Smooth muscle cell (in vitro differentiated cells): ENCODE results near the gene GOPC. TPM values are rescaled to one million over a fixed set of nuclear protein-coding genes. Genes with fewer than 3 reads are reported as not detected.

Experiments used
- DNase-seq: peaks from one replicate; lab custom pipeline; 2025; ENCODE audit not compliant: unreplicated experiment; lab: John Stamatoyannopoulos, UW
- H2AFZ ChIP-seq: fragments of 200-600 bp; sonication (generic); 2 replicates; pipeline ENCODE4 v1.6.0; 2016; ENCODE audit warnings: antibody characterized with exemption, low read depth, mild to moderate bottlenecking
- H3F3A ChIP-seq: fragments of 200-600 bp; sonication (generic); 2 replicates; pipeline ENCODE4 v1.6.0; 2017; ENCODE audit warnings: antibody characterized with exemption, low read depth
- H3K27ac ChIP-seq: fragments of 200-600 bp; sonication (generic); 2 replicates; pipeline ENCODE4 v1.5.1; 2016; ENCODE audit warnings: low read depth, mild to moderate bottlenecking
- H3K27me3 ChIP-seq: fragments of 200-600 bp; sonication (generic); 2 replicates; pipeline ENCODE4 v1.6.1; 2016; ENCODE audit warnings: low read depth, mild to moderate bottlenecking
- H3K36me3 ChIP-seq: fragments of 200-600 bp; sonication (generic); 2 replicates; pipeline ENCODE4 v1.5.1; 2016; ENCODE audit warnings: low read depth
- H3K4me1 ChIP-seq: fragments of 200-600 bp; sonication (generic); 2 replicates; pipeline ENCODE4 v1.5.1; 2016; ENCODE audit warnings: low read depth
- H3K4me2 ChIP-seq: fragments of 200-600 bp; sonication (generic); 2 replicates; pipeline ENCODE4 v1.6.0; 2016; ENCODE audit warnings: mild to moderate bottlenecking
- H3K4me3 ChIP-seq: fragments of 200-600 bp; sonication (generic); 2 replicates; pipeline ENCODE4 v1.5.1; 2016; ENCODE audit warnings: mild to moderate bottlenecking
- H3K79me2 ChIP-seq: fragments of 200-600 bp; sonication (generic); 2 replicates; pipeline ENCODE4 v1.6.0; 2016; ENCODE audit warnings: low read depth, mild to moderate bottlenecking
- H3K9ac ChIP-seq: fragments of 200-600 bp; sonication (generic); 2 replicates; pipeline ENCODE4 v1.6.0; 2016; ENCODE audit warnings: low read depth
- H3K9me3 ChIP-seq: fragments of 200-600 bp; sonication (generic); replicated peaks from 2 replicates; pipeline ENCODE4 v1.5.1; 2016; ENCODE audit warnings: low read depth
- H4K20me1 ChIP-seq: fragments of 200-600 bp; sonication (generic); 2 replicates; pipeline ENCODE4 v1.6.0; 2016; ENCODE audit warnings: low read depth
- WGBS: methylation state at CpG from one replicate; pipeline ENCODE4 v1.1.7; 2016; ENCODE audit warnings: low lambda C conversion rate; 5-methylcytosine and 5-hydroxymethylcytosine counted together
- polyA plus RNA-seq: library from polyadenylated mRNA; unstranded; fragments of >200 nt; fragmentation: Nextera tagmentation; extraction: Ambion mirVana; gene quantifications from 2 replicates; pipeline ENCODE4 v1.2.1, GENCODE V29; 2016
- total RNA-seq: library from RNA; depleted of rRNA; stranded (reverse); fragments of >200 nt; gene quantifications from 2 replicates; pipeline ENCODE4 v1.2.3, GENCODE V29; 2014
- TF ChIP-seq, protein P1 (sequence below): fragments of 200-600 bp; sonication (generic); IDR thresholded peaks from 2 replicates; pipeline ENCODE4 v1.5.1; 2017; ENCODE audit warnings: borderline replicate concordance, mild to moderate bottlenecking, antibody characterized with exemption; ENCODE audit not compliant: insufficient read depth, poor library complexity, severe bottlenecking

Gene GOPC
- total and polyA plus RNA-seq, 2 experiments from 2014 or later, result 26.5 to 73.7 TPM

GRCh38 chr6:117534974-117535373, 67.3 kb downstream of the GOPC start:
- TF ChIP-seq, protein P1, sequence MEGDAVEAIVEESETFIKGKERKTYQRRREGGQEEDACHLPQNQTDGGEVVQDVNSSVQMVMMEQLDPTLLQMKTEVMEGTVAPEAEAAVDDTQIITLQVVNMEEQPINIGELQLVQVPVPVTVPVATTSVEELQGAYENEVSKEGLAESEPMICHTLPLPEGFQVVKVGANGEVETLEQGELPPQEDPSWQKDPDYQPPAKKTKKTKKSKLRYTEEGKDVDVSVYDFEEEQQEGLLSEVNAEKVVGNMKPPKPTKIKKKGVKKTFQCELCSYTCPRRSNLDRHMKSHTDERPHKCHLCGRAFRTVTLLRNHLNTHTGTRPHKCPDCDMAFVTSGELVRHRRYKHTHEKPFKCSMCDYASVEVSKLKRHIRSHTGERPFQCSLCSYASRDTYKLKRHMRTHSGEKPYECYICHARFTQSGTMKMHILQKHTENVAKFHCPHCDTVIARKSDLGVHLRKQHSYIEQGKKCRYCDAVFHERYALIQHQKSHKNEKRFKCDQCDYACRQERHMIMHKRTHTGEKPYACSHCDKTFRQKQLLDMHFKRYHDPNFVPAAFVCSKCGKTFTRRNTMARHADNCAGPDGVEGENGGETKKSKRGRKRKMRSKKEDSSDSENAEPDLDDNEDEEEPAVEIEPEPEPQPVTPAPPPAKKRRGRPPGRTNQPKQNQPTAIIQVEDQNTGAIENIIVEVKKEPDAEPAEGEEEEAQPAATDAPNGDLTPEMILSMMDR, result no peak
- Histone ChIP-seq H3K4me1 (peaks cover 2% of the 10 kb centered on the region), H3K79me2 (no peaks in the 10 kb centered on the region), H4K20me1 (no peaks in the 10 kb centered on the region), H3K4me2 (no peak overlapping the region), H3K9ac (no peak overlapping the region), H3K9me3 (no peaks in the 10 kb centered on the region), H3F3A (peaks cover 7% of the 10 kb centered on the region), H2AFZ (no peak overlapping the region), H3K27me3 (no peaks in the 10 kb centered on the region), H3K36me3 (peaks cover 10% of the 10 kb centered on the region), H3K27ac (peak overlapping the region; percentile 57), H3K4me3 (no peak overlapping the region)
- 81% methylated on average over 3 of the region's 3 CpGs for WGBS
- DNase-seq, result no peak

- Histone ChIP-seq H3K27ac (no peak overlapping the region), H3K4me3 (no peak overlapping the region), H4K20me1 (no peaks in the 10 kb centered on the region), H3K4me1 (peaks cover 2% of the 10 kb centered on the region), H3K79me2 (no peaks in the 10 kb centered on the region), H2AFZ (no peak overlapping the region), H3F3A (peaks cover 7% of the 10 kb centered on the region), H3K4me2 (no peak overlapping the region), H3K27me3 (no peaks in the 10 kb centered on the region), H3K36me3 (peaks cover 3% of the 10 kb centered on the region), H3K9me3 (no peaks in the 10 kb centered on the region), H3K9ac (no peak overlapping the region)
- 93% methylated on average over 4 of the region's 4 CpGs for whole genome bisulfite sequencing
- DNase-seq, result no peak
- TF ChIP-seq, protein P1, result no peak
Observed at GRCh38 chr6:117533775-117534174, 68.5 kb downstream of the GOPC start.

DNA sequence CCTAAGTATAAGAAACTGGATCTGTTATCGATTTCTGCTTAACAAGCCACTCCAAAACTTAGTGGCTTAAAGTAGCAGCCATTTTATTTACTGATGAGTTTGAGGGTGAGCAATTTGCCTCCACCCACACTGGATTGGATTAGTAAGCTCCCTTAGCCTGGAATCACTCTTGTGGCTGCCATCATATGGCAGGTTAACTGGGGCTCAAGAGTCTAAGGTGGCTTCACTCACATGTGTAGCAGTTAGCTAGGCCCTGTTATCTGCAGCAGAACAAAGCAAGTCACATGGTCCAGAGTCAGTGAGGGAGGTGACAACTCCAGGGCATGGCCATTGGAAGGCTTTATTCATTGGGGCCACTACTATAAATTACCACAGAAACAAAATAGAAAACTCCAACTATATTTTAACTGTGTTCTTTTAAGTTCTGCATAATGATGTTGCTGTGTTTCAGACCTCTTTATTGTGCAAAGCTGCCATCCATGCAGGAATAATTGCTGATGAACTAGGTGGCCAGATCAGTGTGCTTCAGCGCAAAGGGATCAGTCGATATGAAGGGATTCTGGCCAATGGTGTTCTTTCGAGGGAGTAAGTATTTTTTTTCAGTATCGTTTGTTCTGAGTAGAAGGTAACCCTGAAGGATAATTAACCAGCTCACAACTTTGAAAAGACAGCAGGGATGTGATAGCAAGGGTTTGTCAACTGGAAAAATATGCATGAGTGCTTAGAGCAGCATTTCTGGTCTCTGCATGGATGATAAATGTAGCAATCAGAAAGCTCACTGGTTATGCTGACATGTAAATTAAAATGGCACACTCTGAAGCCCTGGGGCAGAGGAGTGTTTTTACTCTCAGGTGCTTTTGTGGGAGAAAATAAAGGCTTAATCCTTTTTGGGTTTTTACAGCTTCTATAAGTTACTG, 70.2 kb downstream of the GOPC start:
- DNase-seq, result no peak
- H3F3A ChIP-seq, result peaks cover 7% of the 10 kb centered on the region
- H3K36me3 ChIP-seq, result peaks cover 2% of the 10 kb centered on the region
- H3K9me3 ChIP-seq, result no peaks in the 10 kb centered on the region
- no peak overlapping the region for H2AFZ ChIP-seq
- H3K4me2 ChIP-seq, result no peak overlapping the region
- no peaks in the 10 kb centered on the region for H3K79me2 ChIP-seq
- no peaks in the 10 kb centered on the region for H3K27me3 ChIP-seq
- no peaks in the 10 kb centered on the region for H4K20me1 ChIP-seq
- H3K4me3 ChIP-seq, result no peak overlapping the region
- peak overlapping the region; percentile 63 for H3K27ac ChIP-seq
- no peak overlapping the region for H3K9ac ChIP-seq
- peaks cover 2% of the 10 kb centered on the region for H3K4me1 ChIP-seq
- TF ChIP-seq, protein P1, result no peak
- 94% methylated on average over 5 of the region's 5 CpGs for WGBS
